Measurements from ENCODE around the gene IQSEC2.

Gene IQSEC2

GRCh38 chrX:53290441-53291041 lies 9.2 kb upstream of the IQSEC2 start:
- ChIA-PET CTCF (interaction anchor here (0.5 to 6.4 kb wide), 10 partner anchors 8 to 579 kb away, joined by 3 to 60 read pairs (median 4); partner anchors contain the start of gene IQSEC2), POLR2A (interaction anchor here (0.6 kb wide), 1 partner anchor 101 kb away, joined by 6 read pairs; no protein-coding TSS in a partner anchor)
- TF ChIP-seq ELK4 (IDR thresholded peaks at IDR 0.05; ENCODE audit: borderline replicate concordance, low read depth, low read length) (no peak), ZNF391 (tag by site-specific recombination; IDR thresholded peaks at IDR 0.05; ENCODE audit: borderline replicate concordance, low read depth) (no peak), ZNF555 (tag by site-specific recombination; conservative IDR thresholded peaks at IDR 0.05) (no peak), ZNF350 (tag by site-specific recombination; IDR thresholded peaks at IDR 0.05) (no peak), ZNF157 (tag by site-specific recombination; IDR thresholded peaks at IDR 0.05) (no peak), ZFP37 (tag by site-specific recombination; IDR thresholded peaks at IDR 0.05) (no peak), ZNF792 (tag by site-specific recombination; IDR thresholded peaks at IDR 0.05) (no peak), ZNF843 (tag by site-specific recombination; IDR thresholded peaks at IDR 0.05) (no peak), ZFP69B (tag by site-specific recombination; IDR thresholded peaks at IDR 0.05) (no peak), PBX3 (CRISPR knock-in tag; IDR thresholded peaks at IDR 0.05) (no peak), ZNF48 (tag by site-specific recombination; IDR thresholded peaks at IDR 0.05) (no peak), ZBTB7A (tag by site-specific recombination; IDR thresholded peaks at IDR 0.05; ENCODE audit: low read depth) (no peak), ZSCAN4 (tag by site-specific recombination; IDR thresholded peaks at IDR 0.05) (no peak), ZNF621 (tag by site-specific recombination; IDR thresholded peaks at IDR 0.05) (no peak), WT1 (tag by site-specific recombination; IDR thresholded peaks at IDR 0.05) (no peak)
- no peak overlapping the region for H3K4me3 ChIP-seq (ENCODE audit: low read depth, low read length)
- no peaks in the 10 kb centered on the region for H3K36me3 ChIP-seq (ENCODE audit: control insufficient read depth in 2 of 2, insufficient read depth in 1 of 2, low read length in 2 of 2)
- H3K9me3 ChIP-seq (ENCODE audit: control insufficient read depth, insufficient read depth, low read depth, low read length): no peaks in the 10 kb centered on the region
- no peak overlapping the region for H3K27ac ChIP-seq (ENCODE audit: extremely low read depth, low read depth, low read length)
- peaks cover 10% of the 10 kb centered on the region; the same call in 1 of the 2 replicates for H3K4me1 ChIP-seq (ENCODE audit: control insufficient read depth, insufficient read depth, low read length)

- H3K27ac ChIP-seq (ENCODE audit: extremely low read depth, low read depth, low read length): no peak overlapping the region
- H3K9me3 ChIP-seq (ENCODE audit: control insufficient read depth, insufficient read depth, low read depth, low read length): no peaks in the 10 kb centered on the region
- peaks cover 10% of the 10 kb centered on the region; the same call in 1 of the 2 replicates for H3K4me1 ChIP-seq (ENCODE audit: control insufficient read depth, insufficient read depth, low read length)
- ChIA-PET CTCF (interaction anchor here (0.6 to 9.2 kb wide), 6 partner anchors 12 to 190 kb away, joined by 3 to 153 read pairs (median 37); no protein-coding TSS in a partner anchor), POLR2A (interaction anchor here (1.3 kb wide), 1 partner anchor 134 kb away, joined by 7 read pairs; the partner anchor contains the start of genes RIBC1 and SMC1A)
- no peak overlapping the region for H3K4me3 ChIP-seq (ENCODE audit: low read depth, low read length)
- no peaks in the 10 kb centered on the region for H3K36me3 ChIP-seq (ENCODE audit: control insufficient read depth in 2 of 2, insufficient read depth in 1 of 2, low read length in 2 of 2)
- TF ChIP-seq ZNF488 (tag by site-specific recombination; IDR thresholded peaks at IDR 0.05) (no peak), ZNF426 (tag by site-specific recombination; IDR thresholded peaks at IDR 0.05) (no peak), HOXC10 (CRISPR knock-in tag; IDR thresholded peaks at IDR 0.05) (no peak), HOXD13 (CRISPR knock-in tag; IDR thresholded peaks at IDR 0.05; ENCODE audit: borderline replicate concordance) (no peak), GLIS1 (tag by site-specific recombination; IDR thresholded peaks at IDR 0.05) (peak; percentile 48; the same call in 1 of the 2 replicates), SP2 (tag by site-specific recombination; IDR thresholded peaks at IDR 0.05) (peak; percentile 8), TCF7L2 (IDR thresholded peaks at IDR 0.05; ENCODE audit: borderline replicate concordance, low read depth, low read length) (peak; percentile 63; the same call in 1 of the 2 replicates), ZNF701 (tag by site-specific recombination; IDR thresholded peaks at IDR 0.05) (no peak), ZFP37 (tag by site-specific recombination; IDR thresholded peaks at IDR 0.05) (no peak), ZNF596 (tag by site-specific recombination; IDR thresholded peaks at IDR 0.05) (no peak), SALL2 (tag by site-specific recombination; IDR thresholded peaks at IDR 0.05; ENCODE audit: borderline replicate concordance) (no peak), BCL11A (tag by site-specific recombination; IDR thresholded peaks at IDR 0.05; ENCODE audit: low read depth) (no peak), KLF1 (tag by site-specific recombination; IDR thresholded peaks at IDR 0.05) (0 out of 2 replicates have a peak, but pooled peaks have one; percentile 7), MZF1 (tag by site-specific recombination; IDR thresholded peaks at IDR 0.05; ENCODE audit: borderline replicate concordance) (no peak), EGR2 (tag by site-specific recombination; IDR thresholded peaks at IDR 0.05; ENCODE audit: low read depth) (peak; percentile 75), ZBTB21 (tag by site-specific recombination; IDR thresholded peaks at IDR 0.05) (no peak), ZNF341 (tag by site-specific recombination; IDR thresholded peaks at IDR 0.05; ENCODE audit: low read depth) (peak; percentile 76), MYNN (tag by site-specific recombination; IDR thresholded peaks at IDR 0.05; ENCODE audit: borderline replicate concordance) (peak; percentile 50; the same call in 1 of the 2 replicates), ZIC2 (tag by site-specific recombination; IDR thresholded peaks at IDR 0.05) (peak; percentile 42; the same call in 1 of the 2 replicates)
Observed at GRCh38 chrX:53288189-53288588, 6.8 kb upstream of the IQSEC2 start.
